Endothelial cell (in vitro differentiated cells): ENCODE results near the gene SULT4A1. TPM values are rescaled to one million over a fixed set of nuclear protein-coding genes. Genes with fewer than 3 reads are reported as not detected.

Source experiments
- DNase-seq: peaks from one replicate; pipeline ENCODE4 v3.0.0; 2021; ENCODE audit warnings: low spot score
- H3K27ac Mint-ChIP-seq: one replicate; pipeline ENCODE4 v1.8.0; 2021; ENCODE audit warnings: mixed read lengths, inconsistent platforms; ENCODE audit not compliant: unreplicated experiment
- H3K27me3 Mint-ChIP-seq: one replicate; pipeline ENCODE4 v1.8.0; 2021; ENCODE audit warnings: mild to moderate bottlenecking, moderate library complexity, mixed read lengths, inconsistent platforms; ENCODE audit not compliant: unreplicated experiment
- H3K36me3 Mint-ChIP-seq: one replicate; pipeline ENCODE4 v1.8.0; 2021; ENCODE audit warnings: mild to moderate bottlenecking, low read depth, mixed read lengths, inconsistent platforms; ENCODE audit not compliant: unreplicated experiment
- H3K4me1 Mint-ChIP-seq: one replicate; pipeline ENCODE4 v1.8.0; 2021; ENCODE audit warnings: mild to moderate bottlenecking, mixed read lengths, inconsistent platforms; ENCODE audit not compliant: unreplicated experiment
- H3K4me3 Mint-ChIP-seq: one replicate; pipeline ENCODE4 v1.8.0; 2021; ENCODE audit warnings: mild to moderate bottlenecking, mixed read lengths, inconsistent platforms; ENCODE audit not compliant: unreplicated experiment
- H3K9me3 Mint-ChIP-seq: one replicate; pipeline ENCODE4 v1.8.0; 2021; ENCODE audit warnings: mixed read lengths, inconsistent platforms; ENCODE audit not compliant: unreplicated experiment
- CTCF ChIP-seq: fragments of 200-600 bp; sonication (generic); IDR thresholded peaks from one replicate; pipeline ENCODE4 v1.5.0; 2021; ENCODE audit warnings: antibody characterized with exemption; ENCODE audit not compliant: unreplicated experiment
- total RNA-seq: library from RNA; stranded (reverse); fragmentation: NEBNext Ultra II Directional; extraction: Animal tissue kit (Norgen Biotek cat#: 25700); gene quantifications from one replicate; pipeline ENCODE4 v1.2.1, GENCODE V29; 2021; ENCODE audit not compliant: unreplicated experiment

The SULT4A1 gene
- total RNA-seq, 1 donor from 2014 or later = 16.5 TPM

GRCh38 chr22:43890901-43891331, 28.6 kb upstream of the SULT4A1 start:
- no peak for DNase-seq
- H3K4me3 Mint-ChIP-seq = no peak overlapping the region
- peaks cover 2% of the 10 kb centered on the region for H3K27me3 Mint-ChIP-seq
- no peaks in the 10 kb centered on the region for H3K9me3 Mint-ChIP-seq
- H3K4me1 Mint-ChIP-seq = no peaks in the 10 kb centered on the region
- no peaks in the 10 kb centered on the region for H3K36me3 Mint-ChIP-seq
- no peak overlapping the region for H3K27ac Mint-ChIP-seq
- TF ChIP-seq CTCF = no peak

- no peaks in the 10 kb centered on the region for H3K36me3 Mint-ChIP-seq
- no peaks in the 10 kb centered on the region for H3K4me1 Mint-ChIP-seq
- DNase-seq = no peak
- H3K4me3 Mint-ChIP-seq = no peak overlapping the region
- H3K9me3 Mint-ChIP-seq = no peaks in the 10 kb centered on the region
- TF ChIP-seq CTCF = no peak
- peaks cover 7% of the 10 kb centered on the region for H3K27me3 Mint-ChIP-seq
- no peak overlapping the region for H3K27ac Mint-ChIP-seq
These were observed 27.5 kb upstream of the SULT4A1 start for GRCh38 chr22:43889860-43890253.

GRCh38 chr22:43889201-43889859, 27.0 kb upstream of the SULT4A1 start:
- H3K4me3 Mint-ChIP-seq = no peak overlapping the region
- TF ChIP-seq CTCF = no peak
- H3K27me3 Mint-ChIP-seq = peaks cover 7% of the 10 kb centered on the region
- H3K36me3 Mint-ChIP-seq = no peaks in the 10 kb centered on the region
- H3K27ac Mint-ChIP-seq = no peak overlapping the region
- peaks cover 3% of the 10 kb centered on the region for H3K4me1 Mint-ChIP-seq
- H3K9me3 Mint-ChIP-seq = no peaks in the 10 kb centered on the region
- no peak for DNase-seq

- H3K36me3 Mint-ChIP-seq = no peaks in the 10 kb centered on the region
- H3K9me3 Mint-ChIP-seq = no peaks in the 10 kb centered on the region
- H3K4me3 Mint-ChIP-seq = no peak overlapping the region
- TF ChIP-seq CTCF = no peak
- peaks cover 3% of the 10 kb centered on the region for H3K4me1 Mint-ChIP-seq
- no peak for DNase-seq
- peaks cover 7% of the 10 kb centered on the region for H3K27me3 Mint-ChIP-seq
- H3K27ac Mint-ChIP-seq = no peak overlapping the region
These were observed 26.4 kb upstream of the SULT4A1 start for GRCh38 chr22:43888740-43889139.

GRCh38 chr22:43887391-43887790, 25.1 kb upstream of the SULT4A1 start:
- no peak for TF ChIP-seq CTCF
- no peak for DNase-seq
- Mint-ChIP-seq H3K27me3 (peaks cover 12% of the 10 kb centered on the region), H3K36me3 (peaks cover 3% of the 10 kb centered on the region), H3K27ac (no peak overlapping the region), H3K4me1 (peaks cover 3% of the 10 kb centered on the region), H3K4me3 (no peak overlapping the region), H3K9me3 (no peaks in the 10 kb centered on the region)
